ENCODE results near the gene ADAMTS17. TPM values are rescaled to one million over a fixed set of nuclear protein-coding genes. Genes with fewer than 3 reads are reported as not detected.

The ADAMTS17 gene
- total RNA-seq, 1 donor from 2014 or later = 4.8 TPM

DNA sequence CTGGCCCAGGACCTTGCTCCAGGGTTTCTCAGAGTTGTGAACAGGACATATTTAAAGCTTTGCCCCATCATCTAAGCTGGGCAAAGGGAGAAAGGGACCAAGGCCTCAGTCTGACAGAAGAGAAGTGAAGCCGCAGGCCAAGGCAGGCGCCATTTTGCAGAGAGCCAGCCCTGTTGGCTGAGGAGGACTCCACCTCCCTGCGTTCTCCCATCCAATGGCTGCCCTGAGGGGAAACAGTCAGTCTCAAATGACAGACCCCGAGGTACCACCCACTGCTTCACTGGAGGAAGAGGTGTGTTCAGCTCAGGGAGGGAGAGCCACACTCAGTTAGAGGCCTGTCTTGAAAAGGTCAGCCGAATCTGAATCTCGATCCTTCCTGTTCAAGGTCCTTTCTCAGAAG lies 86.1 kb downstream of the ADAMTS17 start:
- no peak overlapping the region for H3K27ac Mint-ChIP-seq (ENCODE audit: unreplicated experiment)
- H3K4me3 Mint-ChIP-seq (ENCODE audit: unreplicated experiment) = no peak overlapping the region
- H3K27me3 Mint-ChIP-seq (ENCODE audit: unreplicated experiment) = peaks cover 3% of the 10 kb centered on the region
- TF ChIP-seq, protein P1, sequence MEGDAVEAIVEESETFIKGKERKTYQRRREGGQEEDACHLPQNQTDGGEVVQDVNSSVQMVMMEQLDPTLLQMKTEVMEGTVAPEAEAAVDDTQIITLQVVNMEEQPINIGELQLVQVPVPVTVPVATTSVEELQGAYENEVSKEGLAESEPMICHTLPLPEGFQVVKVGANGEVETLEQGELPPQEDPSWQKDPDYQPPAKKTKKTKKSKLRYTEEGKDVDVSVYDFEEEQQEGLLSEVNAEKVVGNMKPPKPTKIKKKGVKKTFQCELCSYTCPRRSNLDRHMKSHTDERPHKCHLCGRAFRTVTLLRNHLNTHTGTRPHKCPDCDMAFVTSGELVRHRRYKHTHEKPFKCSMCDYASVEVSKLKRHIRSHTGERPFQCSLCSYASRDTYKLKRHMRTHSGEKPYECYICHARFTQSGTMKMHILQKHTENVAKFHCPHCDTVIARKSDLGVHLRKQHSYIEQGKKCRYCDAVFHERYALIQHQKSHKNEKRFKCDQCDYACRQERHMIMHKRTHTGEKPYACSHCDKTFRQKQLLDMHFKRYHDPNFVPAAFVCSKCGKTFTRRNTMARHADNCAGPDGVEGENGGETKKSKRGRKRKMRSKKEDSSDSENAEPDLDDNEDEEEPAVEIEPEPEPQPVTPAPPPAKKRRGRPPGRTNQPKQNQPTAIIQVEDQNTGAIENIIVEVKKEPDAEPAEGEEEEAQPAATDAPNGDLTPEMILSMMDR (IDR thresholded peaks at IDR 0.05; ENCODE audit: unreplicated experiment) = no peak
- no peak for DNase-seq (ENCODE audit: low spot score)
- H3K36me3 Mint-ChIP-seq (ENCODE audit: low read depth, unreplicated experiment) = peaks cover 12% of the 10 kb centered on the region
- H3K4me1 Mint-ChIP-seq (ENCODE audit: unreplicated experiment) = peaks cover 4% of the 10 kb centered on the region
- H3K9me3 Mint-ChIP-seq (ENCODE audit: unreplicated experiment) = no peaks in the 10 kb centered on the region

- H3K27ac Mint-ChIP-seq (ENCODE audit: unreplicated experiment) = no peak overlapping the region
- peaks cover 4% of the 10 kb centered on the region for H3K4me1 Mint-ChIP-seq (ENCODE audit: unreplicated experiment)
- H3K4me3 Mint-ChIP-seq (ENCODE audit: unreplicated experiment) = no peak overlapping the region
- no peaks in the 10 kb centered on the region for H3K9me3 Mint-ChIP-seq (ENCODE audit: unreplicated experiment)
- TF ChIP-seq, protein P1 (IDR thresholded peaks at IDR 0.05; ENCODE audit: unreplicated experiment) = no peak
- DNase-seq (ENCODE audit: low spot score) = no peak
- H3K27me3 Mint-ChIP-seq (ENCODE audit: unreplicated experiment) = peaks cover 3% of the 10 kb centered on the region
- peaks cover 12% of the 10 kb centered on the region for H3K36me3 Mint-ChIP-seq (ENCODE audit: low read depth, unreplicated experiment)
These were observed 87.1 kb downstream of the ADAMTS17 start for GRCh38 chr15:100254691-100255090.

DNA sequence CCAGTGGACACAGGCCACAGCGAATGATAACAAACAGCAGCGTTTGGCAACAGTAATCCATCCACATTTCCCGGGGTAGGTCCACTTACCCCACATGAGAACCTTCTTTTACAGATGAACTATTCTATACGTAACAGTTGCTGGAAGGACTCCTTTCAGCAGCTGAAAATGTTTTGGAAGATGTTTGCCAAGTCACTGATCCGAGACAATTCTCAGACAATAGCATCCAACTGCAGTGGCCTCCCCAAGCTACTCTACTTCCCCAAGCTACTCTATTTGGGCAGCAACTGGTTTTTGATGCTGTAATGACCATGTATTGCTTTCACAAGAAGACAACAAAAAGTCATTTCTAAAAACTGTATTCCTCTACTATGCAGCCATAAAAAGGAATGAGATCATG lies 87.5 kb downstream of the ADAMTS17 start:
- TF ChIP-seq, protein P1 (IDR thresholded peaks at IDR 0.05; ENCODE audit: unreplicated experiment) = no peak
- peaks cover 12% of the 10 kb centered on the region for H3K36me3 Mint-ChIP-seq (ENCODE audit: low read depth, unreplicated experiment)
- peaks cover 3% of the 10 kb centered on the region for H3K27me3 Mint-ChIP-seq (ENCODE audit: unreplicated experiment)
- no peak overlapping the region for H3K27ac Mint-ChIP-seq (ENCODE audit: unreplicated experiment)
- no peak overlapping the region for H3K4me3 Mint-ChIP-seq (ENCODE audit: unreplicated experiment)
- no peak for DNase-seq (ENCODE audit: low spot score)
- H3K9me3 Mint-ChIP-seq (ENCODE audit: unreplicated experiment) = no peaks in the 10 kb centered on the region
- peaks cover 4% of the 10 kb centered on the region for H3K4me1 Mint-ChIP-seq (ENCODE audit: unreplicated experiment)

DNA sequence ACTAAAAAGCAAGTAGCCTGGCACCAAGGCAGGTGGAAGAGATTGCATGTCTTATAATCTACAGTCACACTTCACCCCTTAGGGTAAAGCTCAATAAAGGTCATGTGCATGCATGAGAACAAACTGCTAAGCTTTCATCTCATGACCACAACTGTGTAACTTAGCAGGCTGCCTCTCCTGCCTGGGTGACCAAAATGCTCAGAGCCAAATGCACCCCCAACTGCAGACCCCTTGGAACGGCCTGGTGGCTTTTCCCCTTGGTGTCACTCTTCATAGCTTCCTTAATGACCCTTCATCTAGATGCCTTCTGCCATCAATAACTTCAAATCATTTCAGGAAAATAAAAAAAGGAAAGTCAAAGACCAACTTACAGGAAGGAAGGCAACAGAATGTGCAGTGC lies 88.1 kb downstream of the ADAMTS17 start:
- H3K9me3 Mint-ChIP-seq (ENCODE audit: unreplicated experiment) = no peaks in the 10 kb centered on the region
- H3K27me3 Mint-ChIP-seq (ENCODE audit: unreplicated experiment) = peaks cover 3% of the 10 kb centered on the region
- H3K4me3 Mint-ChIP-seq (ENCODE audit: unreplicated experiment) = no peak overlapping the region
- peaks cover 4% of the 10 kb centered on the region for H3K4me1 Mint-ChIP-seq (ENCODE audit: unreplicated experiment)
- no peak for DNase-seq (ENCODE audit: low spot score)
- H3K36me3 Mint-ChIP-seq (ENCODE audit: low read depth, unreplicated experiment) = peaks cover 12% of the 10 kb centered on the region
- H3K27ac Mint-ChIP-seq (ENCODE audit: unreplicated experiment) = no peak overlapping the region
- TF ChIP-seq, protein P1 (IDR thresholded peaks at IDR 0.05; ENCODE audit: unreplicated experiment) = no peak

GRCh38 chr15:100252779-100253417 lies 88.9 kb downstream of the ADAMTS17 start:
- TF ChIP-seq, protein P1 (IDR thresholded peaks at IDR 0.05; ENCODE audit: unreplicated experiment) = no peak
- no peak overlapping the region for H3K4me3 Mint-ChIP-seq (ENCODE audit: unreplicated experiment)
- H3K27me3 Mint-ChIP-seq (ENCODE audit: unreplicated experiment) = peaks cover 3% of the 10 kb centered on the region
- peaks cover 4% of the 10 kb centered on the region for H3K4me1 Mint-ChIP-seq (ENCODE audit: unreplicated experiment)
- H3K36me3 Mint-ChIP-seq (ENCODE audit: low read depth, unreplicated experiment) = peaks cover 7% of the 10 kb centered on the region
- no peaks in the 10 kb centered on the region for H3K9me3 Mint-ChIP-seq (ENCODE audit: unreplicated experiment)
- no peak overlapping the region for H3K27ac Mint-ChIP-seq (ENCODE audit: unreplicated experiment)
- DNase-seq (ENCODE audit: low spot score) = no peak
